Measurements from ENCODE around the gene SCAMP1. TPM values are rescaled to one million over a fixed set of nuclear protein-coding genes. Genes with fewer than 3 reads are reported as not detected.

Gene SCAMP1
- polyA plus RNA-seq, 4 donors: 3.5 to 24.5 (median 7.7) TPM

- Histone ChIP-seq H3K36me3 (ENCODE audit: control insufficient read depth in 3 of 3, insufficient read depth in 2 of 3, low read depth in 1 of 3, low read length in 3 of 3) (no peaks in the 10 kb centered on the region), H3K9me3 (ENCODE audit: control insufficient read depth in 2 of 2, insufficient read depth in 1 of 2, low read depth in 1 of 2, low read length in 1 of 2) (no peaks in the 10 kb centered on the region), H3K27ac (ENCODE audit: low read depth in 1 of 3, low read length in 2 of 3) (no peak overlapping the region), H3K4me1 (ENCODE audit: control insufficient read depth in 3 of 3, insufficient read depth in 2 of 3, low read depth in 1 of 3, low read length in 2 of 3) (peaks cover 0 to 9% (median 2%) of the 10 kb centered on the region in 3 donors), H3K4me3 (ENCODE audit: low read depth in 1 of 3, low read length in 3 of 3) (no peak overlapping the region), H3K27me3 (ENCODE audit: control insufficient read depth in 3 of 3, insufficient read depth in 3 of 3, low read length in 3 of 3) (no peaks in the 10 kb centered on the region)
- no peak for FAIRE-seq
- no peak for DNase-seq
- WGBS, 3 donors: 85 to 92% (median 87%) methylated on average over 1 of the region's 1 CpG
Observed at GRCh38 chr5:78364005-78364404, 3.6 kb downstream of the SCAMP1 start.

- H3K27ac ChIP-seq (ENCODE audit: low read depth in 1 of 3, low read length in 2 of 3): no peak overlapping the region
- H3K4me3 ChIP-seq (ENCODE audit: low read depth in 1 of 3, low read length in 3 of 3): no peak overlapping the region
- no peak for FAIRE-seq
- WGBS, 3 donors: 75 to 83% (median 83%) methylated on average over 6 of the region's 6 CpGs
- no peaks in the 10 kb centered on the region for H3K27me3 ChIP-seq (ENCODE audit: control insufficient read depth in 3 of 3, insufficient read depth in 3 of 3, low read length in 3 of 3)
- H3K36me3 ChIP-seq (ENCODE audit: control insufficient read depth in 3 of 3, insufficient read depth in 2 of 3, low read depth in 1 of 3, low read length in 3 of 3): no peaks in the 10 kb centered on the region
- peaks cover 0 to 1% (median 0%) of the 10 kb centered on the region in 3 donors for H3K4me1 ChIP-seq (ENCODE audit: control insufficient read depth in 3 of 3, insufficient read depth in 2 of 3, low read depth in 1 of 3, low read length in 2 of 3)
- no peak for DNase-seq
- H3K9me3 ChIP-seq (ENCODE audit: control insufficient read depth in 2 of 2, insufficient read depth in 1 of 2, low read depth in 1 of 2, low read length in 1 of 2): no peaks in the 10 kb centered on the region
Observed at GRCh38 chr5:78367318-78367991, 7.0 kb downstream of the SCAMP1 start.

GRCh38 chr5:78369680-78370079, 9.3 kb downstream of the SCAMP1 start:
- H3K36me3 ChIP-seq (ENCODE audit: control insufficient read depth in 3 of 3, insufficient read depth in 2 of 3, low read depth in 1 of 3, low read length in 3 of 3): no peaks in the 10 kb centered on the region
- H3K9me3 ChIP-seq (ENCODE audit: control insufficient read depth in 2 of 2, insufficient read depth in 1 of 2, low read depth in 1 of 2, low read length in 1 of 2): no peaks in the 10 kb centered on the region
- FAIRE-seq (no peak), DNase-seq (no peak)
- no peaks in the 10 kb centered on the region for H3K27me3 ChIP-seq (ENCODE audit: control insufficient read depth in 3 of 3, insufficient read depth in 3 of 3, low read length in 3 of 3)
- no peaks in the 10 kb centered on the region for H3K4me1 ChIP-seq (ENCODE audit: control insufficient read depth in 3 of 3, insufficient read depth in 2 of 3, low read depth in 1 of 3, low read length in 2 of 3)
- 93 to 95% (median 94%) methylated on average over 2 of the region's 2 CpGs for WGBS, 3 donors
- H3K27ac ChIP-seq (ENCODE audit: low read depth in 1 of 3, low read length in 2 of 3): no peak overlapping the region
- no peak overlapping the region for H3K4me3 ChIP-seq (ENCODE audit: low read depth in 1 of 3, low read length in 3 of 3)

- DNase-seq (no peak), FAIRE-seq (no peak)
- no peaks in the 10 kb centered on the region for H3K4me1 ChIP-seq (ENCODE audit: control insufficient read depth in 3 of 3, insufficient read depth in 2 of 3, low read depth in 1 of 3, low read length in 2 of 3)
- H3K27me3 ChIP-seq (ENCODE audit: control insufficient read depth in 3 of 3, insufficient read depth in 3 of 3, low read length in 3 of 3): no peaks in the 10 kb centered on the region
- H3K27ac ChIP-seq (ENCODE audit: low read depth in 1 of 3, low read length in 2 of 3): no peak overlapping the region
- no peaks in the 10 kb centered on the region for H3K36me3 ChIP-seq (ENCODE audit: control insufficient read depth in 3 of 3, insufficient read depth in 2 of 3, low read depth in 1 of 3, low read length in 3 of 3)
- WGBS, 3 donors: 86 to 93% (median 90%) methylated on average over 1 of the region's 1 CpG
- H3K4me3 ChIP-seq (ENCODE audit: low read depth in 1 of 3, low read length in 3 of 3): no peak overlapping the region
- no peaks in the 10 kb centered on the region for H3K9me3 ChIP-seq (ENCODE audit: control insufficient read depth in 2 of 2, insufficient read depth in 1 of 2, low read depth in 1 of 2, low read length in 1 of 2)
Observed at GRCh38 chr5:78373231-78373630, 12.8 kb downstream of the SCAMP1 start.

- no peak for FAIRE-seq
- Histone ChIP-seq H3K4me3 (ENCODE audit: low read depth in 1 of 3, low read length in 3 of 3) (no peak overlapping the region), H3K4me1 (ENCODE audit: control insufficient read depth in 3 of 3, insufficient read depth in 2 of 3, low read depth in 1 of 3, low read length in 2 of 3) (no peaks in the 10 kb centered on the region), H3K9me3 (ENCODE audit: control insufficient read depth in 2 of 2, insufficient read depth in 1 of 2, low read depth in 1 of 2, low read length in 1 of 2) (no peaks in the 10 kb centered on the region), H3K27me3 (ENCODE audit: control insufficient read depth in 3 of 3, insufficient read depth in 3 of 3, low read length in 3 of 3) (no peaks in the 10 kb centered on the region), H3K36me3 (ENCODE audit: control insufficient read depth in 3 of 3, insufficient read depth in 2 of 3, low read depth in 1 of 3, low read length in 3 of 3) (no peaks in the 10 kb centered on the region), H3K27ac (ENCODE audit: low read depth in 1 of 3, low read length in 2 of 3) (no peak overlapping the region)
- 86 to 95% (median 95%) methylated on average over 3 of the region's 3 CpGs for WGBS, 3 donors
- no peak for DNase-seq
Observed at GRCh38 chr5:78376315-78376714, 15.9 kb downstream of the SCAMP1 start.

GRCh38 chr5:78377056-78377717, 16.8 kb downstream of the SCAMP1 start:
- no peaks in the 10 kb centered on the region for H3K36me3 ChIP-seq (ENCODE audit: control insufficient read depth in 3 of 3, insufficient read depth in 2 of 3, low read depth in 1 of 3, low read length in 3 of 3)

GRCh38 chr5:78377718-78378105, 17.3 kb downstream of the SCAMP1 start:
- Histone ChIP-seq H3K36me3 (ENCODE audit: control insufficient read depth in 3 of 3, insufficient read depth in 2 of 3, low read depth in 1 of 3, low read length in 3 of 3) (no peaks in the 10 kb centered on the region), H3K27ac (ENCODE audit: low read depth in 1 of 3, low read length in 2 of 3) (no peak overlapping the region), H3K27me3 (ENCODE audit: control insufficient read depth in 3 of 3, insufficient read depth in 3 of 3, low read length in 3 of 3) (no peaks in the 10 kb centered on the region), H3K4me1 (ENCODE audit: control insufficient read depth in 3 of 3, insufficient read depth in 2 of 3, low read depth in 1 of 3, low read length in 2 of 3) (no peaks in the 10 kb centered on the region), H3K9me3 (ENCODE audit: control insufficient read depth in 2 of 2, insufficient read depth in 1 of 2, low read depth in 1 of 2, low read length in 1 of 2) (no peaks in the 10 kb centered on the region), H3K4me3 (ENCODE audit: low read depth in 1 of 3, low read length in 3 of 3) (no peak overlapping the region)
- WGBS, 3 donors: 87 to 91% (median 89%) methylated on average over 4 of the region's 4 CpGs
- DNase-seq (no peak), FAIRE-seq (no peak)

More at GRCh38 chr5:78377056-78377717, 16.8 kb downstream of the SCAMP1 start:
- Histone ChIP-seq H3K4me1 (ENCODE audit: control insufficient read depth in 3 of 3, insufficient read depth in 2 of 3, low read depth in 1 of 3, low read length in 2 of 3) (no peaks in the 10 kb centered on the region), H3K4me3 (ENCODE audit: low read depth in 1 of 3, low read length in 3 of 3) (no peak overlapping the region), H3K27me3 (ENCODE audit: control insufficient read depth in 3 of 3, insufficient read depth in 3 of 3, low read length in 3 of 3) (no peaks in the 10 kb centered on the region), H3K9me3 (ENCODE audit: control insufficient read depth in 2 of 2, insufficient read depth in 1 of 2, low read depth in 1 of 2, low read length in 1 of 2) (no peaks in the 10 kb centered on the region), H3K27ac (ENCODE audit: low read depth in 1 of 3, low read length in 2 of 3) (no peak overlapping the region)
- FAIRE-seq (no peak), DNase-seq (no peak)
- WGBS, 3 donors: 54 to 63% (median 60%) methylated on average over 3 of the region's 3 CpGs

- no peak overlapping the region for H3K27ac ChIP-seq (ENCODE audit: low read depth in 1 of 3, low read length in 2 of 3)
- FAIRE-seq: no peak
- H3K27me3 ChIP-seq (ENCODE audit: control insufficient read depth in 3 of 3, insufficient read depth in 3 of 3, low read length in 3 of 3): no peaks in the 10 kb centered on the region
- DNase-seq: no peak
- no peak overlapping the region for H3K4me3 ChIP-seq (ENCODE audit: low read depth in 1 of 3, low read length in 3 of 3)
- no peaks in the 10 kb centered on the region for H3K4me1 ChIP-seq (ENCODE audit: control insufficient read depth in 3 of 3, insufficient read depth in 2 of 3, low read depth in 1 of 3, low read length in 2 of 3)
- H3K9me3 ChIP-seq (ENCODE audit: control insufficient read depth in 2 of 2, insufficient read depth in 1 of 2, low read depth in 1 of 2, low read length in 1 of 2): peaks cover 0 to 14% of the 10 kb centered on the region in 2 donors
- 86 to 89% (median 86%) methylated on average over 11 of the region's 11 CpGs for WGBS, 3 donors
- peaks cover 0 to 6% (median 0%) of the 10 kb centered on the region in 3 donors for H3K36me3 ChIP-seq (ENCODE audit: control insufficient read depth in 3 of 3, insufficient read depth in 2 of 3, low read depth in 1 of 3, low read length in 3 of 3)
Observed at GRCh38 chr5:78387468-78388153, 27.2 kb downstream of the SCAMP1 start.

All from small intestine (tissue), 7 donors.